Measurements from ENCODE around the gene SCN7A.
A peak's percentile ranks its signal among the peaks of the same experiment; 100 is the strongest.
"Not testable (repeated sequence)": the region's sequence is repeated elsewhere in the genome, so short reads cannot be mapped to it uniquely, and the experiment has no call there.

SCN7A gene

DNA sequence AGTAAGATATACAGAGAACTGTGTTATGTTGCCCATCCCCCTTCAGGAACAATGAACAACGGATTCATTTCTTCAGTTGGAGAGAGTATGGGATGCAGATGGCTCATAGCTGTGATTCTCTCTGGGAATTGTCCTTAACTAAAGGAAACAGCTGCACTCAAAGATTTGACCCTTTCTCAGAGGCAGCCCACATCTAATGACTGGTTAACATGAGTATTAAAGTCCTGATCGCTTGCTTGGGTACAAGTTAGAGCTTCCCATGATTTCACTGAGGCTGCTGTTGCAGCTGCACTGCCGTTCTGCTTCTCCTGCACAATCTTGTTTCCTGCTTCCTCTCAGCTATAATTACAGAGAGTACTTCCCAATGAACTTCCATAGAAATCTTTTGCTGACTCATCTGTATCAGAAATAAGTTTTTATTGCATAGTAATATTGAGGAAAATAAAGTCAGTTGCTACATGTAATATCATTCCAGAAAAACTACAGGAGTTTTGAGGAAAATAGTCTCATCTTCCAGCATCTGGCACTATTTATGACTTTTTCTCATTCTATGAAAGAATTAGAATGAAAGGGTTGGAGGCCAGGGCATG is 105.5 kb downstream of the SCN7A start:
- no peak for DNase-seq

DNA sequence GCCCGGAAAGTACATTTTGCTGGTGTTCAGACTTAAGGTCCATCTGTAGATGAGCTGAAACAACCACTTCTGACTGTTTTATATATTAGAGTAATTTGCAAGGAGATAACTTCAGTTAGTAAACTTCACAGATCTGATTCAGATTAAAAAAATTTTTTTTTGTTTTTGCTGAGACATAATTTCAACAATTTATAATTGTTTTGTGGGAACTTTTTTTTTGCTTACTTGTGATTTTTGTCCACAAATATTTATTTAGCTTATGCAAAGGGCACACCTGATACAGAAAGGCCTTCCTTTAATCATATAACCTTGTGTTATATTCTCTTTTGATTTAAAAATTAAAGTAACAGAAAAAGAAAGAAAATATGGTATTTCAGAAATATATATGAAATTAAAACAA is 108.7 kb downstream of the SCN7A start:
- DNase-seq, result no peak

DNA sequence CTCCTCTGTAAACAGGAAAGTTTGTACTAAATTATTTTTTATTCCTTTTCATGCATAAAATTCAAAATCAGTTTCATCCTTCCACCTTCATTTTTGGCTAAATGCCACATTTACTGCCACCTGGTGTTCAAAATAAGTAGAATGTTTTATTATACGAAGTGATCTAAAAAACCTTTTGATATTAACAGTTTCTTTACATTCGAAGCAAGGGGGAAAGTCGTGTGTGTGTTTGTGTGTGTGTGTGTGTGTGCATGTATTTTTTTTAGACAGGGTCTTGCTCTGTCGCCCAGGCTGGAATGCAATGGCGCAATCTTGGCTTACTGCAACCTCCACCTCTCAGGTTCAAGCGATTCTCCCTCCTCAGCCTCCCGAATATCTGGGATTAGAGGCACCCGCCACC is 109.3 kb downstream of the SCN7A start:
- DNase-seq, result peak; percentile 19

DNA sequence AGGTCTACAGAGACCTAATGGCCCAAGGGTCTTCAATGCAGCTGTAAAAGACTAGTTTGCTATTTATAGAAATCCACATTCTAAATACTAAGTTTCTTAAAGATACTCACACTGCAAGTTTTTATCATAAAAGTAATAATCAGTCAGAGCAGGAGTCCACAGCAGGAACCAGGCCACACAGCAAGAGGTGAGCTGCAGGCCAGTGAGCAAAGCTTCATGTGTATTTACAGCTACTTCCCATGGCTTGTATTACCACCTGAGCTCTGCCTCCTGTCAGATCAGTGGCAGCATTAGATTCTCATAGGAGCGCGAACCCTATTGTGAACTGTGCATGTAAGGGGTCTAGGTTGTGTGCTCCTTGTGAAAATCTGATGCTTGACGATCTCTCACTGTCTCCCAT is 111.6 kb downstream of the SCN7A start:
- no peak for DNase-seq

DNA sequence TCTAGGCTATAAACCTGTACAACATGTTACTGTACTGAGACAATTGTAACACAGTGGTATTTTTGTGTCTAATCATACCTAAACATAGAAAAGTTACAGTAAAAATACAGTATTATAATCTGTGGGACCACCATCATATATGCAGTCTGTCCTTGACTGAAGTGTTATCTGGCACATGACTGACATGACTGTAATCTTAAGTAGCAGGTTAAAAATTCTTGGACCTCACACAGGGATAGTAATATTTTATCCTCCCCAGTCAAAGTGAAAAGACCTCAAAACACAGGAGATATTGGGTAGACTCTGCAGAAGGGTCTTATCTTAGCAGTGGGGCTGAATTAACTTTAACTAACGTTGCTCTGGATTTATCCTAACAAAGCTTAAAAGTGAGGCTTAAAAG is 113.4 kb downstream of the SCN7A start:
- DNase-seq, result no peak

DNA sequence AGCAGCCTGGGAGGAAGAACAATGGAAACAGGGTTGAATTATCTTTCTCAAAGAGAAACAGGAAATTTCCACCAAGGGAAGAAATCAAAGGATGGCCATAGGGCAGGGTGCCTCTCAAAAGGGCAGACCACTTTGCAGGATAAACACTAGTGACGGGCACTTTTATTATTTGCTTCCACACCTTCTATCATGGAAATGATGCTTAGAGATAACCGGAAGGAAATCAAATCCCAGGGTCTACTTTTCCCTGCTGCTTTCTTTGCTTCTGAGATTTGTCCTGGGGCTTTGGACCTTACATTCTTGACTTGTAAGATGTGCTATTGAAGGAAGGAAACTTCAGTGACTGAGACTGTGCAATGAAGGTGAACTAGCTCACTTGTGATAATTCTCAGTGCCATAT is 117.2 kb downstream of the SCN7A start:
- DNase-seq, result no peak

DNA sequence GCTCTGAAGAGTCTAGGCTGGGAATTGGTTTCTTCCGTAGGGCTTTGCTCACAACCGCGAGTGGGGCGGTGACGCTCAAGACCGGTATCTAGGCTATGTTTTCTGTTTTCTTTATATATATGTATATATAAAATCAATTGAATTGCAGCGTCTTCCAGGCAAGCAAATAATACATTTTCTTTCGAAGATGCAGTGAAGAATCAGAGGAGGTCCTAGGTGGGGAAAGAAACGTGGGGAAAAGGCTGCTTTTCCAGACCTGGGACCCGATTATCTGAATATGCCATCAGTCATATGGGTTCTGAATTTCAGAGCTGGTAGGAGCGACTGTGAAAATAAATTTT is 117.6 kb downstream of the SCN7A start:
- DNase-seq, result no peak

DNA sequence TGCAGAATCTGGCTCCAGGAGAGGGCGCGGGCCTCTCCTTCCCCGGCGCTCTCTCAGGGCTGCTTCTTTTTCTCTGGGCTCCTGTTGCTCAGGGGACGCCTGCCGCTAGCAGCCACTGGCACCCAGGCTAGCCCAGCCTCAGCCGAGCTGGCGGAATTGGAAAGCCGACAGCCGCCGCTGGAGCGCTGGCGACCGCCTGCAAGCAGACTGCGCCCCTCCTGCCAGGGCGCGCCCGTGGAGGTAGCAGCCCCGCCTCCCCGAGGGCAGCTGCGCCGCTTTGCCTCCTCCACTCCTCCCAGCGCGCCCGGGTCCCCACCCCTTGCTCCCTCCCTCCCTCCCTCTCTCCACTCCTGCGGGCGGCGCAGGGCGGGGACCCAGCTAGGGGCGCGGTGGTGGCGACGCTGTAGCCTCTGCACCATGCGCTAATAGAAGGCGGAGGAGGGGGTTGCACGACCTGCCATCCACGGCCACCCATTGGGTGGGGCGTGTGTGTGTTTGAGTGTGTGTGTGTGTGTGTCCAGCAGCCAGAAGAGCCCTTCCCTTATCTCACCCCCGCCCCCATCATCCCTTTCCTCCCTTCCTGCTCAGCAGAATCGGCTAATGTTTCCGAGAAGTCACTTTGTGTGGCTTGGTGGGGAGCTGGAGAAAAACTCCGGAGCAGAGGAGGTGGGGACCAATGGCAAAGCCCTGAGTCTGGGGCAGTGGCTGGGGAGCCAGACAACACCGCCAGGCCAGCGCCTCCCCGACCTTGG is 118.1 kb downstream of the SCN7A start, which contains the start of gene SCN9A:
TSS of gene SCN9A (minus strand) at position 209 of the 752 bp plus-strand sequence. CDS start 64,188 bp downstream, outside the sequence.
- DNase-seq, result peak; percentile 80

DNA sequence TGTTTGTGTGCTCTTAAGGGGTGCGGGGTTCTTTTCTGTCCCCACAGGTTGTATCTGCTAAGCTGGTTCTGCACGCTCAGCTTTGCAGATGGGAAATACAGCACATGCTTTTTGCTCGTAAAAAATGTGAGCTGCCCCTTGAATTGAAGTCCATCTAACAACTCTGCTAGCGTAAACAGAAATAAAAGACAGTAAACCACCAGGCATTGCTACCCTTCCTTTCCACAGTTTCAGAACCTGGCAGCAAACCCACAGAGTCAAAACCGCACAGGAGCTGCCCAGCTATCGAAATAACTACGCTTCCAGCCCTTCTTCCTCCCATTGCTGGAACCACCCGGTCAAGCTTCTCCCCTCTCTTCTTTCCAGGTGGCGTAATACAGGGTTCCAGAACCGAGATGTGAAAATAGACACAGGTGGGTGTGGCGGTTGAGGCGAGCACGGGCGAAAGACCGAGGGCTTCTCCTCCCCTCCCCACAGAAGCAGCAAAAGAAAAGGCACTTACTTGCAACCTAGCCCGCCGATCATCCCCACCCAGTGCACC is 118.8 kb downstream of the SCN7A start:
- DNase-seq, result no peak

DNA sequence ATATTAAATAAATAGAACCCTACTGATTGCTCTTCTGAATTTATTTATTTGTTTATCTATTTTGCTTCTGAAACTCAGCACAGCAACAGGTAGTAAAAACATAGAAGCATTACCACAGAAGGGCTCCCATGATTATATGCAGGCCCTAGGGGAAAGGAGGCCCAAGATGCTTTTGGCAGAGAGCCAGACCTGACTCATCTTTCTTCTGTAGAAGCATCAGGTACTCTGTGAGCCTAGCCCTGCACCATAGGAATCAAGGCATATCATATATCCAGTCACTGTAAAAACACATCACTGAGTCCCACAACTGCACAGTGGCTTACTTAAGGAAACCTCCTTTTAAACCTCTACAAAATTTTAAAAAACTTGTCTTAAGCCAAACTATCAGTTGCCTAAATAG is 120.1 kb downstream of the SCN7A start:
- peak; percentile 77 for DNase-seq

DNA sequence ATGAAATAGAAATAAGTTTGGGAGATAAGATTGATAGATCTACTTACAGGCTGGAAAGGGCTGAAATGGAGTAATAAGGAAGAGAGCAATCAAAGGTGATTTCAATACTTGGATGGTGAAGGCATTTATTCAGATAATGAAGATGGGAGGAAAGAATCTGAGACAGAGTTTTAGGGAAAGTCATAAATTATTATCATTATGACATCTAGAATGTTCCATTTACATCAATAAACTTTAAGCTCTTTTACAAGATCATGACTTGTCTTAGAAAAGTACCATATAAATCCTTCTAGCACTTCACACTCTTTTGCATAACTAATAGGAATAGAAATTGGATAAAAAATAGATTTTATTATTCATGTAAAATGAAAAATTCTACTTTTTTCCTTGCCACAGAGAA is 120.5 kb downstream of the SCN7A start:
- no peak for DNase-seq

DNA sequence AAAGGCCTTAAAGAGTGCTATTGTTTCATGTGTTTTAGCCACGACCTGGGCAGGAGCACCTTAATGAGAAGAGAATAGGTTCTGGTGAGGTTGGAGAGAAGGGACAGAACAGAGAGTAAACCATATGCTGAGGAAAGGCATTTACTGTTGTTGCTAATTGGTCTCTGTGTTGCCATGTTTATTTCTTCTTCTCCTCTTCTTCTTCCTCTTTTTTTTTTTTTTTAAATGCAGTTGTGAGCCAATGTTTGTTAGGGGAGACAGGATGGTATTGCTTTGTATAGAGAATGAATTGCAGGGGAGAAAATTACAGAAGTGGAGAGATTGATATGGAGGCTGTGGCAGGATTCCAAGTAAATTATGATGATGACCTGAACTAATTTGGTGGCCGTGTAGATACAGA is 120.9 kb downstream of the SCN7A start:
- no peak for DNase-seq

DNA sequence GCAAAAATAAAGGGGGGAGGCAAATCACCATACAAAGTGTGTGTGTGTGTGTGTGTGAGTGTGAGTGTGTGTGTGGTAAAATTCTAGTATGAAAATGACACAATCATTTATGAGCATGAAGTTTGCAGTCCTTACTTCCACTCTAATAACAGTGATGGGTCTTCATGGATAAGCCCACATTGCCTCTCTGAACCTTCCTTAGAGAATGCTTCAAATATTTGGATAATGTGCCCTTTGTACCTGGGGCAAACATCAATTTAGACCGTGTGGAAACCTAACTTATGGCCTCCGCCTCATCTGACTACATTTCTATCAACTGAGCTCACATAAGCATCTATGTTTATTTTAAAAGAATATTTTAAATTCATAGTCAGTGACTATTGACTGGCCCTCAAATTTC is 122.0 kb downstream of the SCN7A start:
- DNase-seq, result no peak

DNA sequence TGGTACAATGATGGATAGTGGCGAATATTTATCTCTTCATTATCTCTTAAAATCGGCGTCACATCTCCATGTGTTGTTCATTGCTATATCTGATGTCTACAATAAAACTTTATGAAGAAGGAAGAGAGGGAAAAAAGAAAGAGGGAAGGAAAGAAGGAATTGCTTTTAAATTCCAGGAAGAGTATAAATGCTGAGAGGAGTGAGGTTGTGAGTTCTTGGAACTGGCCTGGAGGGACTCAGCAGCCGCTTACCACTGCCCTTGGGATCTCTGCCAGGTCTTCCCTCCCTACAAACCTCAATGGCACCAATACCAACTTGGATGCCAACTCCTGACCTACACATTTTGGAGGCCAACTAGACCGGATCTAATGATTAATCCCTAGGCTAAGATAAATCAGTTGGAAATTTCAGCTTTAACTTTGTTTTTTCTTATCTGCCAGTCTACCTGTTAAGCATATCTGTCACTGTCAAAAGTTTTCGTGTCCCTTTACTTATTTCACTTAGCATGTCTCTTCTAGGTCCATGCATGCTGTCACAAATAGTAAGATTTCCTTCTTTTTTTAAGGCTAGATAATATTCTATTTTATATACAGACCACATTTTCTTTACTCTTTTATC is 128.1 kb downstream of the SCN7A start:
- no peak for DNase-seq

DNA sequence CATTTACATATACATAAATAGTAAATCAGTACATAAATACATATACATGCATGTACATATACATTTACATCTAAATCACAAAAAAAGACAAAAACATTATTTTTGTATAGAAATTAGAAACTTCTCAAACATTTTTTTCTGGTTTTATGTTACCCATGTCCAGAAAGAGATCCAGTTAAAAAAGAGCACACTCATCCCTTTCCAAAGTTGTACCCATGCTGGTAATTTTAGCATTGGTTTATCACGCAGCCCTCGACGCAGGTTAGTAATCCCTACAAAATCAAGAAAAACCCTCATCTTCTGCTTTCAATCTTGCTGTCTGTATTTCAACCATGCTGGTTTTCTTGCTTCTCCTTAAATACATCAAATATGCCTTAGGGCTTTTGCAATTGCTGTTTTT is 128.8 kb downstream of the SCN7A start:
- no peak for DNase-seq

DNA sequence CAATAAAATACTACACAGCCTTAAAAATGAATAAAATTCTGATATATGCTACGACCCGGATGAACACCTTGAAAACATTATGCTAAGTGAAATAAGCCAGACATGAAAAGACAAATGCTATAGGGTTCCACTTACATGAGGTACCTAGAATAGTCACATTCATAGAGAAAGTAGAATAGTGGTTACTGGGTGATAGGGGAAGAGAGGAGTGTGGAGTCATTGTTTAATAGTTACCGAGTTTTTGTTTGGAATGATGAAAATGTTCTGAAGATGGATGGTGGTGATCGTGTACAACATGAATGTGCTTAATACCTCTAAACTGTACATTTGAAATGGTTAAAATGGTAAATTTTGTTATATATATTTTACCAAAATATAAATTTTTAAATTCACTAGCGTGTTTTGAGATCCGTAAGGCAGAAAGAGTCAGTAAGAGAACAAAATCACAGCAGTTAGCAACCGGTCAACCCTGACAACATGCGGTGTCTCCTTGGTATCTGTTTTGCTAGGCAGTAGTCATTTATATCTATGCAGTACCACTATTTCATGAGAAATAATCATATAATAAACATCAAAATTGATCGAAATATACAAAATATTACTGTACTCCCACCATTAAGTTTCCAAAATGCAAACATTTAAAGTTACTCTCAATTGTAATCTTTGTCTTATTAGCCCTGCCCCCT is 129.4 kb downstream of the SCN7A start:
- no peak for DNase-seq

DNA sequence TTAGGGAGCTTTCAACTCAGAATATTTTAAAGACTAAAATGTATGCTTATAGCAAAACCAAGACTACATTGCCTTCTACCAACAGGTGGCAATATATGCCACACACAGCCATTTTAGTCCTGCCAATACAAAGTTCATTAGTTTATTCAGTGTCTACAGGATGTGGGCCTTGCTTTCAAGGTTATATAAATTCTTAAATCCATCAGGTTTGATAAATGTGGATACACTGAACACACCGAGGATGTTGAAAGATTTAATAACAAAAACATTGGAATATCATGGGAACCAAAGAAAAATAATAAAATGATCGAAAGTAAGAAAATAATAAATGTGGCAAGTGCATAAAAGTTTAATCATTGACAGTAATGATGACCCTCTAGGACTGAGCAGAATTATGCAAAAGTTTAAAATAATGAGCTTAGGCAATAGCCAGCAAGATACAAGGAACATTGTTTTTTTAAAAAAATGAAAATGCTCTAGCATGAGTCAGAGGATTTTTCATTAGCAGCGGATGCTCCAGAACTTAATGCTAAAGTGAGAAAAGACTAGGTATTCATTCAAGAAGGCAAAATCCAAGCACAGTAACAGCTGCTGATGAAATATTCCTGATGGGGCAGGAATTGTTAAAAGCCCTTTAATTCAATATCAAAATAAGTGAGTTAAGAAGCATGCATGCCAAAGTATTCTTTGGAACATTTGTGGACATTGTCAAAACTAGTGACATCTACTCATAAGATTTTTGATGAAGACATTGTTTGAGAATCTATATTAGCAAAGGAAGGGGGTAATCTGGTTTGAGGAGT is 132.5 kb downstream of the SCN7A start:
- peak; percentile 4 for DNase-seq

DNA sequence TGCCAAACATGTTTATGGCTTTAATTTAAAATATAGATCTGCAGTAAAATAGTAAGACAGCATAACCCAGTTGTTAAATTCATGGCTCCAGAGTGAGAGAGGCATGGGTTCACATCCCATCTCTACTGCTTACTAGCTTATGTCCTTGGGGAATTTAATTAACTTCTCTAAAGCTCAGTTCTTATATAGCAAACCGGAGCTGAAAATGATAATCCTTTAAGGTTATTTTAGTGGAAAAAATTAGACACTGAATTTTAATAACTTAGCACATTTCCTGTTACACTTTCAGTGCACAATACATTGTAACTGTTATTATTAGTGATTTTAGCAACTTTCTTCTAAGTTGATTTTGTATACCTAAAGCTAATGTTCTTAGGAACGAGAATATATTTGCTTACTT is 133.1 kb downstream of the SCN7A start:
- no peak for DNase-seq

DNA sequence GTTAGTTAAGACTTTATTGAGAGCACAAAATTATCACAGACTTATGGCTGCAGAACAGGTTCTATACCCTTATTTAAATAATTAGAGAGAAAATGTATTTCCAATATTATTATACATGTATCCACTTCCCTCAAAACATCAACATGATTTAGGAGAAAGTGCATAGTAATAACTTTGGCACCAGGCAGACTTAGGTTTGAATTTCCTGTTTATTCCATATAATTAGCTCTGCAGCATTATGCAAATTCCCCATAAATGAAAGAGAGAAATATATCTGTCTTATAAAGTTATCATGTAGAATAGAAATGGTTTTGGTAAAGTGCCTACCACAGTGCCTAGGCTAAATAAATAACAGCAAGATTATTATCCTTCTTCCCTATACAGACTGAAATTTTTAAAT is 133.6 kb downstream of the SCN7A start:
- DNase-seq, result no peak

DNA sequence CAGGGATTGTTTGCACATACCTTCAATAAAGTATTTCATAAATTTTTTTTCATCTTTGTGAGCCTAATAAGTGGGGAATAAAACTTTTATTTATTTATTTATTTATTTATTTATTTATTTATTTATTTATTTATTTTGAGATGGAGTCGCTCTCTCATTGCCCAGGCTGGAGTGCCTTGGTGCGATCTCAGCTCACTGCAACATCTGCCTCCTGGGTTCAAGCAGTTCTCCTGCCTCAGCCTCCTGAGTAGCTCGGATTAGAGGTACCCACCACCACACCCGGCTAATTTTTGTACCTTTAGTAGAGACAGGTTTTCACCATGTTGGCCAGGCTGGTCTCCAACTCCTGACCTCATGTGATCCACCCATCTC is 136.1 kb downstream of the SCN7A start:
- DNase-seq, result not testable (repeated sequence)

DNA sequence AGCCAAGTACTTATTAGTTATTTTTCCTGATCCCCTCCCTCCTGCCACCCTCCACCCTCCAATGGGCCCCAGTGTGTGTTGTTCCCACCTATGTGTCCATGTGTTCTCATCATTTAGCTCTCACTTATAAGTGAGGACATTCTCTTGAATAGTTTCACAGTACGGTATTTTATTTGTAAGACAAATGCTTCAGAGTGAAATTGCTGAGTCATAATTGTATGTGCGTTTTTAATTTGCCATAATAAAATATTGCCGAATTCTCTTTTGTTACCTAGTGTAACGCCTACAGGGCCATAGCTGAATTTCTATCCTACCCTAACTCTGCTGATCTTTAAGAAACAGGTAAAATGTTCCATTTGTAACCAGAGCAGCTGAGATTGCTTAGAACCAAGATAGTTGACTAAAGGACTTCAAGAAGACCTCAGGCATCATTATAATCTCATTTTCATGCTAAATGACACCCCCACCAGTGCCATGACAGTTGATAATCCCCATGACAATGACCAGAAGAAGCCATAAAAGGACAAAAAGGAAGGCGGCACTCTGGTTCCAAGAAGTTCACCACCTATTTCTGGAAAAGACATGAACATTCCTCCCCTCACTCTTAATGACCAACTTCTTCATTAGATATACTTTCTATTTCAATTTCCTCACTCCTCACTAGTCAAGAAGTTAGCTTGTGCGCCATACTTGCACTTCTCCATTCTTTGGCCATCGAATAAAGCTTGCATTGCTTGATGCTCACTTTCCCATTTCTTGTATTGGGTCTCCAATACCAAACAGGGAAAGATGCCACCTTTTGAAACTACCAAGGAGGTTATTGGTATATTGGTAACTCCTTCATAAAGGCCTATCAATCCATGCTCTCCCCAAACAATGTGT is 136.7 kb downstream of the SCN7A start:
- DNase-seq, result no peak

Measured in NCI-H2171 treated with DMSO at 0.1 percent for 48 hours (cell line).